GM11168 (cell line): Measurements from ENCODE around the gene PDIA4.
"Not testable (repeated sequence)": the region's sequence is repeated elsewhere in the genome, so short reads cannot be mapped to it uniquely, and the experiment has no call there.

Source experiments
- in situ Hi-C: fragments of 300-500 bp; cut with MboI; formaldehyde crosslinking; loops from one replicate; pipeline ENCODE4 v1.12.0; 2022; ENCODE audit warnings: low sequenced_read_pairs; ENCODE audit not compliant: unreplicated experiment

Gene PDIA4

DNA sequence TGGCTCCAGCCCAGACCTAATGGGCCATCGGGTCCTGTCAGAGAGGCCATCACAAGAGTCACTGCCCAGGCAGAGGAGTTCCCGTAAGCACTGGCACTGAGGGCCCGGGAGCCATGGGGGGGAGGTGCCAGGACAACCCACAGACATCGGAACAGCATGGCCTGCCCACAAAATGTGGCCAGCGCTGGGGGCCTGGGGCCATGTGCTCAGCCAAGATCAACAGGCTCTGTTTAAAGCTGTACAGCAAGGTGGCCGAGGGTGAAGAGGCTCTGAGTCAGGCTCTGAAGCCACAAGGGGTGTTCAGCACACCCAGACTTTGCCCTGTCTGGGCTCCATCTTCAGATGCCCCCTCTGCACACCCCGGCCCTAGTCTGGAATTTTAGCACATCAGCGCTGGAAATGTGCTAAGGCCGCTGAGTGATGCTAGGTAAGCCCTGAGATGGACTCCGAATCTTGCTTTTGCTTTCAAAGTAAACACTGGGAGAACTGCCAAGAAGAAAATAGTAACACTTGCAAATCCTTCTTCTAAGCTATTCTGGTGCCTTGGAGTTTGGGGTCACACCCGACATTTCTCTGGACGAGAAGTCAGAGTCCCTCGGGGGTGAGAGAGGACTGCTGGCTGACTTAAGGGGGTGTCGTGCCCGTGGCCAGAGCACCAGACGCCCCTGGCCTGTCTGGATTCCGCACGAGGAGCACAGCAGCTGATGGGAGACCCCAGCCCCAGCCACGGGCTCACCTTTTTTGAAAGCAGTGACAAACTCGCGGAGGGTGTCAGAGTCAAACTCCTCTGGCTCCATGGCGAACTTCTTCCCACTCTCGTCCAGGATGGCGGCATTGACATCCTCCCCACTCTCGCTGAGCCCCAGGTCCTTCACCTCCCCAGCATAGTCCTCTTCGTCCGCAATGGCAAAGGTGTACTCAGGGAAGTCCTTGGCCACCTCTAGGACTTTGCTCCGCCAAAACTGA lies 23.6 kb downstream of the PDIA4 start:
- in situ Hi-C loops, result no loop called here

GRCh38 chr7:149003560-149004305 lies 24.6 kb downstream of the PDIA4 start:
- in situ Hi-C loops, result no loop called here

DNA sequence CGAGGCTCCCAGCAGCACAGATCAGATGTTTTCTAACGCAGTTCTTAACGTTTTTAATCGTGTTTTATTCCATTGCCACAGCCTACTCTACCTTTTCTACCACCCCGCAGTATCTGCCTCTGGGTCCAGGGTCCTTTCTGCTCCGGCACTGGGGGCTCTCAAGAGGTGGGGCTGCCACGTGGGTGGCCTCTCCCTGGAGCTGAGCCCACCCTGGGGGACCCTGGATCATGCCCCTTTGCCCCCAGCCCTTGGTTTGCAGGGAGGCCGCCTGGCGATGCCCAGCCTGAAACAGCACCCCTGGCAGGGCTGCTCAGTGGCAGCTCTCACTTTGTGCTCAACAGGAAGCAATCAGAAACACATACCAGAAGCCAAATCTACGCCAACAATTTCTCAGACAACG lies 25.3 kb downstream of the PDIA4 start:
- in situ Hi-C loops, result no loop called here

- in situ Hi-C loops, result no loop called here
Measured at GRCh38 chr7:149002604-149003003, 25.7 kb downstream of the PDIA4 start.

DNA sequence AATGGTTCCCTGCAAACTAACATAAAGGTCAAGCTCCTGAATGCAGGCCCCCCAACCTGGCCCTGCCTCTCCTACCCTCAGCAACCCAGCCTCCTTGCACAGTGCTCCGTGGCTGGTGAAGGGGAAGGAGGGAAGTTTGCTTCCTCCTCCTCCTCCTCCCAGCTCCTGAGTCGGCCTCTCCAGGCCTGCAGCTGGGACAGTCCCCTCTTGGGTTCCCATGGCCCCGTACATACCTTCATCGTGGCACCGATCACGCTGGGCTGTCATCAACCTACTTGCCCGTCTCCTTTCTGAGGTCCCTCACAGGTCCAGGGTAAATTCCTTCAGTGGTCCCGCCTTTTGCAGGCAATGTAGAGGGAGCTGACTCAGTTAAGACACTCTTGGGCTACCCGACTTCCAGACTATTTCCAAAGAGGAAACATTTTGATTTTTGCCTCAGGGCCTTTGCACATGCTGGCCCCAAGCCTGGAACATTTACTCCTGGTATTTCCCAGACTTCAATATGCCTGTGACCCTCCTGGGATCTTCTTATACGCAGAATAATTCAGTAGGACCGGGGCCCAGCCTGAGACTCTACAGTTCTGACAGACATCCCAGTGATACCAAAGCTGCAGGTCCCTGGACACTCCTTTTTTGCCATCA lies 26.8 kb downstream of the PDIA4 start:
- in situ Hi-C loops, result no loop called here

DNA sequence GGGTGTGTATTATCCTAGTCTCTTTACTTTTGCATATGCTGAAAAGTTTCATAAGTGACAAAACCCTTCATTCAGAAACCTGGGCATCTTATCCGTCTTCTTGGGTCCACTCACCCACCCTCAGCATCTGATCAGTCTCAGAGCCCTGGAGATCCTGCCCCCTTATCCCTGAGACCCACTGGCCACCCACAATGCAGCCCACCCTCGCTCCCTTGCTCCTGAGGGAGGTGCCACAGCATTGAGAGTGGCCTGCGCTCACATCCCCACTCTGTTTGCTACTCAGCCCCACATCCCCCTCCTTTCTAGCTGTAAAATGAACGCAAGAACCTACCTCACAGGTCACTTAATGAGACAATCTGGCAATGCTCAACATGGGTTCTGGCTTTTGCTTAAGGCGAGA lies 27.3 kb downstream of the PDIA4 start:
- in situ Hi-C loops, result no loop called here

GRCh38 chr7:148999192-148999591 lies 29.1 kb downstream of the PDIA4 start:
- in situ Hi-C loops, result no loop called here

DNA sequence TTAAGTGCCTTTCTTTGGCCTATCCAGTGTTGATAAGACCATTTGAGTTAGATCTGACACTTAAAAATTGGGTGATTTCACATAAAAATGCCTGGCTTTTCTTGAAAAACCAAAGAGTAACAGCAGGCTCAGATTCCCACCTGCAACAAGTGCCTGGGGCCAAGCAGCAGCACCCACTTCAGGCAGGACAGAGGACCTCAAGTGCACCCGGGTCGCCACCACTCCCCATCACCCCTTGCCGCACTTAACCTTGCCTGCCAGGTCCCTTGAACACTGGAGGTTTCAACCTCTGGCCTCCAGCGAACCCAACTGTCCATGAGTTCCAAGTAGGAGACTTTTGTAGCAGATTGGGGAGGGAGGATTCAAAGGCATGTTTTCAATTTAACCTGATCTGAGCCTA lies 30.8 kb downstream of the PDIA4 start:
- in situ Hi-C loops, result no loop called here

GRCh38 chr7:148994576-148994975 lies 33.7 kb downstream of the PDIA4 start:
- in situ Hi-C loops, result no loop called here

DNA sequence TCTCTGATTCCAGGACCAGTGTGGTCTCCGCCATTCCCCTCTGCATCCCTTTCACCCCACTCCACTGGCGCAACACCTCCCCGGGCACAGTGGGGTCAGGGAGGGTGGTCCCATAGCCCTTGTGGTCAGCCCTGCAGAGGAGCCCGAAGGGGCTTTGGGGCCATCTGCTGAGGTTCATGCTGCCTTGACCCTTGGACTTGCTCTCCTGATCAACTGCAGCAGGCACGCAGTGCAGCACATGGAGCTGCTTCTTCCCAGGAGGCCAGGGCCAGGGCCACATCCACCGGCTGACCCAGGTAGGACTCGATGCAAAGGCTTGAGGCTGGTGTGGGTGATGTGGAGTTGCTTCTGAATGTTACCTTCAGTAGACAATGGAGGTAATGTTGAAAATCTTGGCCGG lies 35.1 kb downstream of the PDIA4 start:
- in situ Hi-C loops, result no loop called here

DNA sequence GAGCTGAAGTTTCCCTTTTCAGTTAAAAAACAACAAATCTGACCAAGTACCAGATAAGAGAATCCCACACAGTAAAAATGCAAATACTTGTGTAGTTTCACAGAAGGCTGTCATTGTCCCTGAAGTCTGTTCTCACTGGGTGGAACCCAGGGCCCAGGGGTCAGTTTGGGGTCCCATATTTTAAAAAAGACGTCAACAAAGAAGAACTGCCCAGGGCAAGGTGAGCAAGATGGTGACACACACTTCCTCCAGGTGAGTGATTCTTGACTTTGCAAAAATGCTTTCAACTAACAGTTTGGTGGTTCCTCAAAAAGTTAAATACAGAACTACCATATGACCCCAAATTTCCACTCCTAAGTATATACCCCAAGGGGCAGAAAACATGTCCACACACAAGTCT lies 36.8 kb downstream of the PDIA4 start:
- in situ Hi-C loops, result no loop called here

DNA sequence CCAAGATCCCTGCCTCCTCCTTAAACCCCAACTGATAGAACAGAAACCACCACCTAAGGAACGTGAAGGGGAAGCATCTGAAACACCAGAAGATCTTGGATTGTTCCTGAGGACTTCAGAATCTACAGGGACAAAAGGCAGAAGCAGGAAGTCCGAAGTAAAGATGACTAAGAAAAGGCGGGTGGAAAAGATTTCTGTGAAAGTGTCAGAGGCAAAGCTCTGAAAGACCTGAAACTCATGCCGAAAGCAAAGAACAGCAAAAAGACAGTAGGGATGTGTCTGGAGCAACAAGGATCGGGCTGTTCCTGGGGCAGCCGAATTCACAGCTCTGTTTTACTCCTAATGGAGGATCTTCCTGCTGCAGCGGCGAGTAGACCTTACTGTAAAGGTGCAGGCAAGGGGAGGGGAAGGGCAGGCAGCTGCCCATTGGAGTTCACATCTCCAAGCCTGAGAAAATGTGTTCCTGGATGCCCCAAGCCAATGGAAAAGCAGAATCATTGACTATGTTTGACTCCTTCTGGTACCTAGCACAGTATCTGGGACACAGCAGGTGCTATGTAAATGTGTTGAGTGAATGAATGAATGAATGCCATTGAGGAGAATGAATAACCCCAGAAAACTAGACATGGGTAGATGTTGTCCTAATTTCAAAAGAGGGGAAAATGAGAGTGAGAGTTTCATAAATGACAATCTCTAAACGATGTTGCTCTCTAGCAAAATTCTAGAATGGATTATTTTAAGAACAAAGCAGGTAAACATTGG lies 40.4 kb downstream of the PDIA4 start:
- in situ Hi-C loops, result no loop called here

DNA sequence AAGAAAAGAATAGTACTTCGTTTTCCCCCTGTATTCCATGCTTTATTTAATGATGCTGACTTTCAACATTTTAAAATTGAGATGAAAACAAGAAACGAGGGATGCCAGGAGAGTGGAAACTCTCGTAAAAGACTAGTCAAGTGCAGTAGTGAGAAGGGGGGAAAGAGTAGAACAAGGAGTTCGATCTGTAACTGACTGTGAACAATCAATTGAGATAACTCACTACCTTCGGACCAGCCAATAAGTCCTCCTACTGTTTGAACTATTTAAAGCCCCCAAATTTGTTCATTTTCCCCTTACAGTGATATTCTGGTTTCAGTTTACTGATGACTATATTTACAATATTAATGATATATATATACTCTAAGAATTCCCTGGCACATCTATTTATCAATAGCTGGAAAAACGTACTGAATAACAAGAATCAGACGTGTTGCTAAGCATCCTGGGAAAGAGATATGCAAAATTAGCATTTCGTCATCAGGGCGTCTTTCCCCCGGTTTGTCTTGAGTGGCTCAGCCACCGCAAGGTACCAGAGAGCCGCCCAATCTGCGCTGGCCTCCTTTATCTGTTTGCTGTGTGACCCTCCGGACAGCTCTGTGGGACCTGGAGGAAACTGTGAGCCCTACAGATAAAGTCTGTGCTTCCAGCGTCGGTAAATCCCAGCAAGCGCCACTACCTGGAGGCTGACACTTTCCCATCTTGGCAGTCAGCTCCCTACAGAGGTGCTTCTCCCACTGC lies 41.1 kb downstream of the PDIA4 start:
- in situ Hi-C loops, result no loop called here

DNA sequence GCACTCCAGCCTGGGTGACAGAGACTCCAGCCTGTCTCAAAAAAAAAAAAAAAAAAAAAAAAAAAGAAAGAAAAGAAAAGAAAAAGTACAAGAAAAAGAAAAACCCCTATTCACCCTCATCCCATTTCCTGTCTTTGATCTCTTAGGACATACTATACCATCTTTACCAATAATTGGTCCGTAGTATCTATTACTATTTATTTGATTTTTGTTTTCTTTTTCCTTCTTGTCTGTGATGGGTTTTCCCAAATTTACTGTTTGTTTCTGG lies 41.6 kb downstream of the PDIA4 start:
- in situ Hi-C loops, result no loop called here

GRCh38 chr7:148983200-148984146 lies 44.8 kb downstream of the PDIA4 start:
- in situ Hi-C loops, result no loop called here

DNA sequence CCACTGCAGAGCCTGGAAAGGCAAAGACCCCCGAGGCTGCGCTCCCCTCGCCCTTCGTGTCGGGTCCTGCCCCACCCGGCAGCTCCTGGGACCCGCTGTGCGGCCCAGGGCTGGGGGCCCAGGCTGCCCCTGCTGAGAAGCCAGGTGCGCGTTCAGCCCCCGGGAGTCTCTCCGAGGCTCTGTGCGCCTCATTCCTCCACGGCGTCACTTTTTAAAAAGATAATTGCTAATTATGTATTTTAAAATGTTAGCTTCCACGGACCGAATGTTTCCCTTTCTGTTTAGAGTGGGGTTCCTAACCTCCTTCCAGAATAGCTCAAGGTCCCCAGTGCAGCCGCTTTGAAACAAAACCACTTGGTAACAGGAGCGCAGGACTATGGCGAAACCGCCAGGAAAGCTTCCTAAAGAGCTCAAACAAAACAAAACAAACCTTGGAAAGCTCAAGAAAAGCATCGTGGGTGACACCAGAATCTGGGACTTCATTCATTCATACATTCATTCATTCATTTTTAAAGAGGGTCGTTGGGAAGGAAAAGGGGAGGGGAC lies 45.6 kb downstream of the PDIA4 start:
- in situ Hi-C loops, result no loop called here

DNA sequence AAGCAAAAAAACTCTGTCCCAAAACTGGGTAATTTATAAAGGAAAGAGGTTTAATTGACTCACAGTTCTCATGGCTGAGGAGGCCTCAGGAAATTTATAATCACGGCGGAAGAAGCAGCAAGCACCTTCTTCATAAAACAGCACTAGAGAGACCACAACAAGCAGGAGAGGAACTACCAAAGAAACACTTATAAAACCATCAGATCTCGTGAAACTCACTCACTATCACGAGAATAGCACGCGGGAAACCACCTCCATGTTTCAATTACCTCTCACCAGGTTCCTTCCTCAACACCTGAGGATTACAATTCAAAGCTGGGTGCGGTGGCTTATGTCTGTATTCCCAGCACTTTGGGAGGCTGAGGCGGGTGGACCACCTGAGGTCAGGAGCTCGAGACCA lies 48.5 kb downstream of the PDIA4 start:
- in situ Hi-C loops, result no loop called here

- in situ Hi-C loops, result not testable (repeated sequence)
Measured at GRCh38 chr7:148979072-148979471, 49.2 kb downstream of the PDIA4 start.
